ENCODE results near the gene TMEM156. TPM values are rescaled to one million over a fixed set of nuclear protein-coding genes. Genes with fewer than 3 reads are reported as not detected.

Gene TMEM156
- total and polyA plus RNA-seq, 10 of the 15 experiments (the other 5 are each of a cell fraction or from before 2014, with no cell fraction given): 20.8 to 48.3 (median 32.7) TPM

DNA sequence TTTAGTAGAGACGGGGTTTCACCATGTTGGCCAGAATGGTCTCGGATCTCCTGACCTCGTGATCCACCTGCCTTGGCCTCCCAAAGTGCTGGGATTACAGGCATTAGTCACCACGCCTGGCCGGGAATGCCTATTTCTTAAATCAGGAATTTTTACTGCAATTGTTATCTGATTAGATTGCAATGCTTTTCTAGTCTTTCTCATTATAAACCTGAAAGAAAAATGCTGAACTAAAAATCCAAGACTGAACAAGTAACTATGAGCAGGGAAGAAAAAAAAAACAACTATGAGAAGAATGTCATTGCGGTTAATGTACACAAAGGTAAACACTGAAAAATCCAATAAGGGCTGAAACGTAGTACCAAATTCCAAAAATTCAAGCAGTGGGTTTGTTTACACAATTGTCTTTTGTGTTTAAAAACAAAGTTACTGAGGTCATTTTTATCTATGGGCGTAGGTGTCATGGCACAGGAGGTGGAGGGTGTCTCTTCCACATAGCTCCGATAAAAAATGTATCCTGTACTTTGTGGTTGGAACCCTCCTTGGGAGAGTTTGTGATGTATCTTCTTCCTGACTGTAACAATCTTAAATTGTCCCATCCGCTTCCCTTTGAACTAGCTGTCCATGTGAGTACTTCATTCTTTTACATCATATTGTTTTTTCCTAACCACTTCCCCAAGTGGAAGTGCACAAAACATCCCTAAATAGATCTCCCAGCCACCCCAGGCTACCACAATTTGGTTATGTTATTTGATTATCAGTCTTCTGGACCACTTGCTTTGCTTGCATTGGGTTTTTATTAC lies 11.1 kb upstream of the TMEM156 start:
- ChIA-PET SMC1A (ENCODE audit: uncharacterized antibody, unreplicated experiment) (interaction anchor here (0.6 to 10.5 kb wide), 19 partner anchors 8 to 567 kb away, joined by 3 to 163 read pairs (median 3); partner anchors contain the start of gene TMEM156), POLR2A (interaction anchor here (0.5 to 9.8 kb wide), 11 partner anchors 9 to 314 kb away, joined by 3 to 131 read pairs (median 3); partner anchors contain the start of gene TMEM156), CTCF (interaction anchor here (0.6 to 8.1 kb wide), 7 partner anchors 12 to 284 kb away, joined by 3 to 90 read pairs (median 7); partner anchors contain the start of gene TMEM156), RAD21 (ENCODE audit: unreplicated experiment) (interaction anchor here (1.0 to 7.9 kb wide), 15 partner anchors 9 to 322 kb away, joined by 3 to 164 read pairs (median 5); partner anchors contain the start of genes TLR1, TLR10 and TMEM156)
- Histone ChIP-seq H3K4me2 (ENCODE audit: control insufficient read depth, insufficient read depth) (peak overlapping the region; percentile 79), H3K9me3 (replicated peaks; ENCODE audit: control insufficient read depth, insufficient read depth, low read length) (no peaks in the 10 kb centered on the region), H4K20me1 (ENCODE audit: control insufficient read depth, insufficient read depth) (no peaks in the 10 kb centered on the region), H2AFZ (ENCODE audit: control insufficient read depth, low read depth, low read length) (peak overlapping the region; percentile 76), H3K9ac (ENCODE audit: control insufficient read depth, insufficient read depth, low read length) (peak overlapping the region; percentile 66), H3K4me3 (peak overlapping the region; percentile 57), H3K79me2 (ENCODE audit: control insufficient read depth, insufficient read depth, low read length) (peaks cover 33% of the 10 kb centered on the region), H3K36me3 (ENCODE audit: control insufficient read depth in 2 of 2, insufficient read depth in 2 of 2, low read length in 1 of 2) (no peaks in the 10 kb centered on the region), H3K27me3 (replicated peaks in 1 of 2; ENCODE audit: control insufficient read depth in 2 of 2, insufficient read depth in 2 of 2, low read length in 1 of 2) (no peaks in the 10 kb centered on the region), H3K4me1 (ENCODE audit: control insufficient read depth, insufficient read depth, low read length) (peaks cover 11% of the 10 kb centered on the region; the same call in 1 of the 2 replicates), H3K27ac (ENCODE audit: control insufficient read depth, insufficient read depth) (peak overlapping the region; percentile 75)
- no peak for FAIRE-seq
- intact Hi-C loops (cut with micrococcal nuclease; ENCODE audit: unreplicated experiment) (loop anchor here (10.0 kb wide), 2 partner anchors 312 to 1152 kb away; partner anchors contain the start of gene RHOH), in situ Hi-C loops (cut with MboI) (loop anchor here (25.0 kb wide), 1 partner anchor 281 kb away; no protein-coding TSS in a partner anchor)
- no TSS peak for BruUV-seq (replicated peaks)
- 51% methylated on average over 10 of the region's 10 CpGs for WGBS (ENCODE audit: insufficient coverage, insufficient replicate concordance, low lambda C conversion rate, missing lambda C conversion rate)
- no peak for ATAC-seq
- DNase-seq (ENCODE audit: low read depth, low spot score): no peak
- TF ChIP-seq GATAD2B (conservative IDR thresholded peaks at IDR 0.05; ENCODE audit: low read depth) (no peak), ZBED1 (IDR thresholded peaks at IDR 0.05; ENCODE audit: borderline replicate concordance) (no peak), RFX5 (IDR thresholded peaks at IDR 0.05; ENCODE audit: low read depth, low read length) (no peak), ZZZ3 (IDR thresholded peaks at IDR 0.05; ENCODE audit: control insufficient read depth, insufficient read length, low read depth) (no peak), SP1 (IDR thresholded peaks at IDR 0.05; ENCODE audit: low read depth, low read length) (no peak), ZNF24 (IDR thresholded peaks at IDR 0.05) (peak; percentile 39; the same call in 1 of the 2 replicates), MTA2 (IDR thresholded peaks at IDR 0.05; ENCODE audit: low read depth) (no peak), ETV6 (conservative IDR thresholded peaks at IDR 0.05 in 1 of 2, IDR thresholded peaks at IDR 0.05 in 1 of 2; ENCODE audit: borderline replicate concordance in 1 of 2, low read depth in 1 of 2) (peak in 1 of 2 experiments; percentile 43; a peak in 1 of 4 replicates), CEBPB (IDR thresholded peaks at IDR 0.05; ENCODE audit: borderline replicate concordance in 1 of 2, low read depth in 2 of 2, low read length in 2 of 2) (no peak), SMC3 (IDR thresholded peaks at IDR 0.05; ENCODE audit: borderline replicate concordance, low read length) (0 out of 2 replicates have a peak, but pooled peaks have one; percentile 7), EED (IDR thresholded peaks at IDR 0.05; ENCODE audit: low read depth) (0 out of 2 replicates have a peak, but pooled peaks have one; percentile 27), IKZF2 (IDR thresholded peaks at IDR 0.05) (peak in 1 of 2 experiments; percentile 15; a peak in 2 of 4 replicates), SUZ12 (IDR thresholded peaks at IDR 0.05; ENCODE audit: unreplicated experiment) (no peak), MEF2A (IDR thresholded peaks at IDR 0.05; ENCODE audit: insufficient read depth, low read depth, low read length) (no peak), E4F1 (IDR thresholded peaks at IDR 0.05; ENCODE audit: borderline replicate concordance, partially characterized antibody) (no peak), POLR2A (IDR thresholded peaks at IDR 0.05; ENCODE audit: low read depth, low read length) (no peak), IRF5 (IDR thresholded peaks at IDR 0.05; ENCODE audit: borderline replicate concordance) (no peak), SPI1 (IDR thresholded peaks at IDR 0.05; ENCODE audit: borderline replicate concordance, insufficient read depth, low read depth, low read length) (peak; percentile 32; the same call in 1 of the 2 replicates), RAD21 (IDR thresholded peaks at IDR 0.05; ENCODE audit: insufficient read depth, low read depth, low read length) (no peak), STAT3 (IDR thresholded peaks at IDR 0.05; ENCODE audit: low read depth, low read length) (no peak)

Data from GM12878 (cell line).